ENCODE data around the gene RPUSD1.

GRCh38 chr16:824194-824593, 36.0 kb upstream of the RPUSD1 start:
- TF ChIP-seq CTCF (IDR thresholded peaks at IDR 0.05): no peak
- no peak for TF ChIP-seq POLR2A (IDR thresholded peaks at IDR 0.05)
